ENCODE data around the gene AK1. TPM values are rescaled to one million over a fixed set of nuclear protein-coding genes. Genes with fewer than 3 reads are reported as not detected.

Gene AK1
- total and polyA plus RNA-seq, 2 experiments from 2014 or later: 16.2 to 35.5 TPM

DNA sequence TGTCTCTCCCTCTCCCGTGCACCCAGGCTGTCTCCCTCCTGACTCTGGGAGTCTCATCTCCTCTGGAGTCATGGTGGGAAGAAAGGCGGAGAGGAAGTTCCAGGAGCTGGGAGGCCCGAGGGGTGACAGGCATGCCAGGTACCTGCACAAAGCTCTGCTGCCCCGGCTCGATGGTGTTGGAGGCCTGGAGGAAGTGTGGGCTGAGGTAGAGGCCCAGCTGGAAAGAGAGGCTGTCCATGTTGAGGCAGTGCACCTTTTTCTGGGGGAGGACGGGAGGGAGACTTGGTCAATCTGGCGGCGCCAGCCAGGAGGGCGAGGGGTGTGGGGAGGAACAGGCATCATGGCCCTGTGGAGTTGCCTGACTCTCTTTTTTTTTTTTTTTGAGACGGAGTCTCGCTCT is 58.9 kb downstream of the AK1 start:
- Histone ChIP-seq H3K79me2 (replicated peaks; ENCODE audit: insufficient read depth) (no peaks in the 10 kb centered on the region), H4K20me1 (replicated peaks; ENCODE audit: insufficient read depth) (no peaks in the 10 kb centered on the region; the same call in 1 of the 2 replicates), H2AFZ (no peak overlapping the region), H3K27me3 (ENCODE audit: insufficient read depth) (no peaks in the 10 kb centered on the region), H3K4me1 (ENCODE audit: insufficient read depth) (no peaks in the 10 kb centered on the region), H3K27ac (ENCODE audit: low read depth) (no peak overlapping the region), H3K9me2 (ENCODE audit: insufficient read depth) (no peaks in the 10 kb centered on the region), H3F3A (replicated peaks; ENCODE audit: low read depth) (no peaks in the 10 kb centered on the region), H3K36me3 (ENCODE audit: insufficient read depth) (no peaks in the 10 kb centered on the region), H3K4me3 (no peak overlapping the region), H3K4me2 (no peak overlapping the region)
- no peaks in the 10 kb centered on the region for H3K4me1 Mint-ChIP-seq
- TF ChIP-seq POLR2AphosphoS5 (IDR thresholded peaks at IDR 0.05; ENCODE audit: low read depth) (no peak), ZNF331 (CRISPR knock-in tag; IDR thresholded peaks at IDR 0.05; ENCODE audit: low read depth) (no peak), JUNB (IDR thresholded peaks at IDR 0.05; ENCODE audit: unreplicated experiment) (no peak)
- H3K27ac Mint-ChIP-seq: no peak overlapping the region
- ATAC-seq (no peak), DNase-seq (ENCODE audit: low spot score) (no peak)
- peaks cover 14% of the 10 kb centered on the region; the same call in 2 of the 3 replicates for H3K36me3 Mint-ChIP-seq (ENCODE audit: low read depth)
- H3K4me3 Mint-ChIP-seq: no peak overlapping the region
- peaks cover 19% of the 10 kb centered on the region for H3K27me3 Mint-ChIP-seq (ENCODE audit: insufficient read depth, low read depth, poor library complexity)
- no peaks in the 10 kb centered on the region for H3K9me3 Mint-ChIP-seq

DNA sequence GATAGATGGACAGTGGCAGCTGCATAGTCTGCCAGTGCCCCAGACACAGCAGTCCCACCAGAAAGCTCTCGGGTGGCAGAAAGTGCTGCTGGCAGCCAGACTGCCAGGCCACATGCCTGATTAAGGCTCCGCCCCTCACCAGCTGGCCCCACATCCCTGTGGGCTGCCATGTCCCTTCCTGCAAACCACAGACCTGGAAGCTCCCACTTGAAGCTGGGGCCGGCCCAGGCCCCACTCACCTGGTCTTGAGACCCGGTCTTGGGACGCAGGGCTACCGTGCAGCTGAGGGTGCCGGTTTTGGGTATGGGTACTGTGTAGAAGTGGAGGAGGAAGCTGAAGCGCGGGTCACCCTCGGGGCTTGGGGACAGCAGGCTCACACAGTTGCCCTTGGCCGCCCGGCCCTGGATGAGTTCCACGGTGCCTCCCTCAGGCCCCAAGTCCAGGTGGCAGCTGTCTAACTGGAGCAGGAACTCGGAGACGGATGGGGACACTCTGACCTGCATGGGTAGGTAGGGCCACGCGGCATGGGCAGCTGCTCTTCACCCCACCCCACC is 59.5 kb downstream of the AK1 start:
- no peaks in the 10 kb centered on the region for H3K4me1 Mint-ChIP-seq
- H4K20me1 ChIP-seq (replicated peaks; ENCODE audit: insufficient read depth): no peaks in the 10 kb centered on the region; the same call in 1 of the 2 replicates
- H3K27ac ChIP-seq (ENCODE audit: low read depth): no peak overlapping the region
- H3K36me3 ChIP-seq (ENCODE audit: insufficient read depth): no peaks in the 10 kb centered on the region
- no peaks in the 10 kb centered on the region for H3K9me3 Mint-ChIP-seq
- H3K4me3 Mint-ChIP-seq: no peak overlapping the region; the same call in 2 of the 3 replicates
- TF ChIP-seq POLR2AphosphoS5 (IDR thresholded peaks at IDR 0.05; ENCODE audit: low read depth): no peak; the same call in 1 of the 2 replicates
- TF ChIP-seq, protein P1, sequence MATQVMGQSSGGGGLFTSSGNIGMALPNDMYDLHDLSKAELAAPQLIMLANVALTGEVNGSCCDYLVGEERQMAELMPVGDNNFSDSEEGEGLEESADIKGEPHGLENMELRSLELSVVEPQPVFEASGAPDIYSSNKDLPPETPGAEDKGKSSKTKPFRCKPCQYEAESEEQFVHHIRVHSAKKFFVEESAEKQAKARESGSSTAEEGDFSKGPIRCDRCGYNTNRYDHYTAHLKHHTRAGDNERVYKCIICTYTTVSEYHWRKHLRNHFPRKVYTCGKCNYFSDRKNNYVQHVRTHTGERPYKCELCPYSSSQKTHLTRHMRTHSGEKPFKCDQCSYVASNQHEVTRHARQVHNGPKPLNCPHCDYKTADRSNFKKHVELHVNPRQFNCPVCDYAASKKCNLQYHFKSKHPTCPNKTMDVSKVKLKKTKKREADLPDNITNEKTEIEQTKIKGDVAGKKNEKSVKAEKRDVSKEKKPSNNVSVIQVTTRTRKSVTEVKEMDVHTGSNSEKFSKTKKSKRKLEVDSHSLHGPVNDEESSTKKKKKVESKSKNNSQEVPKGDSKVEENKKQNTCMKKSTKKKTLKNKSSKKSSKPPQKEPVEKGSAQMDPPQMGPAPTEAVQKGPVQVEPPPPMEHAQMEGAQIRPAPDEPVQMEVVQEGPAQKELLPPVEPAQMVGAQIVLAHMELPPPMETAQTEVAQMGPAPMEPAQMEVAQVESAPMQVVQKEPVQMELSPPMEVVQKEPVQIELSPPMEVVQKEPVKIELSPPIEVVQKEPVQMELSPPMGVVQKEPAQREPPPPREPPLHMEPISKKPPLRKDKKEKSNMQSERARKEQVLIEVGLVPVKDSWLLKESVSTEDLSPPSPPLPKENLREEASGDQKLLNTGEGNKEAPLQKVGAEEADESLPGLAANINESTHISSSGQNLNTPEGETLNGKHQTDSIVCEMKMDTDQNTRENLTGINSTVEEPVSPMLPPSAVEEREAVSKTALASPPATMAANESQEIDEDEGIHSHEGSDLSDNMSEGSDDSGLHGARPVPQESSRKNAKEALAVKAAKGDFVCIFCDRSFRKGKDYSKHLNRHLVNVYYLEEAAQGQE (IDR thresholded peaks at IDR 0.05; ENCODE audit: unreplicated experiment): no peak
- ATAC-seq (no peak), DNase-seq (ENCODE audit: low spot score) (no peak)
- no peak overlapping the region for H3K4me2 ChIP-seq
- H3K27me3 Mint-ChIP-seq (ENCODE audit: insufficient read depth, low read depth, poor library complexity): peaks cover 19% of the 10 kb centered on the region
- no peak overlapping the region for H3K4me3 ChIP-seq
- no peaks in the 10 kb centered on the region for H3F3A ChIP-seq (replicated peaks; ENCODE audit: low read depth)
- H3K36me3 Mint-ChIP-seq (ENCODE audit: low read depth): peaks cover 20% of the 10 kb centered on the region
- no peaks in the 10 kb centered on the region for H3K79me2 ChIP-seq (replicated peaks; ENCODE audit: insufficient read depth)
- no peaks in the 10 kb centered on the region for H3K9me2 ChIP-seq (ENCODE audit: insufficient read depth)
- no peak overlapping the region for H2AFZ ChIP-seq
- no peaks in the 10 kb centered on the region for H3K27me3 ChIP-seq (ENCODE audit: insufficient read depth)
- no peak overlapping the region for H3K27ac Mint-ChIP-seq
- no peaks in the 10 kb centered on the region for H3K4me1 ChIP-seq (ENCODE audit: insufficient read depth)

DNA sequence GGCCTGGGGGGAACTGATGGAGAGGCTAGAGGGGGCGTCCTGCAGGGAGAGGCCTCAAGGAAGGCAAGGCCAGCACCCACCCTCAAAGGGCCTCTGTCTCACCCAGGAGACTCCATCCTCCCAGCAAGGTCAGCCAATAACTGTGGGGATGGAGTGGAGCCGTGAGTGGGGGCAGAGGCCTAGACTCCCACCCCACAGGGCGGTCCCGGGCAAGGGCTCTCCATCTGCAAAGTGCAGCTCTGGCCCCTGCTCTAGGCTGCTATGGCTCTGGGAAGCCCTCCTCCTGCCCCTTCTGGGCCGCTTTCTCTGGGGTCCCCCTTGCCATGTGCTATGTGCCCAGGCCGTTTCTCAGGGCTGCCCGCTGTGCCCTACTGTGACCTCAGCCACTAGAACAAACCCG is 60.7 kb downstream of the AK1 start:
- Histone ChIP-seq H3K27ac (ENCODE audit: low read depth) (no peak overlapping the region), H3F3A (replicated peaks; ENCODE audit: low read depth) (no peaks in the 10 kb centered on the region; the same call in 1 of the 2 replicates), H3K9me2 (ENCODE audit: insufficient read depth) (no peaks in the 10 kb centered on the region), H3K27me3 (ENCODE audit: insufficient read depth) (no peaks in the 10 kb centered on the region), H3K4me2 (no peak overlapping the region), H3K4me1 (ENCODE audit: insufficient read depth) (no peaks in the 10 kb centered on the region), H2AFZ (no peak overlapping the region), H3K4me3 (no peak overlapping the region), H4K20me1 (replicated peaks; ENCODE audit: insufficient read depth) (no peaks in the 10 kb centered on the region; the same call in 1 of the 2 replicates), H3K36me3 (ENCODE audit: insufficient read depth) (peaks cover 5% of the 10 kb centered on the region), H3K79me2 (replicated peaks; ENCODE audit: insufficient read depth) (no peaks in the 10 kb centered on the region)
- no peaks in the 10 kb centered on the region for H3K9me3 Mint-ChIP-seq
- H3K27me3 Mint-ChIP-seq (ENCODE audit: insufficient read depth, low read depth, poor library complexity): peaks cover 19% of the 10 kb centered on the region
- DNase-seq (ENCODE audit: low spot score): no peak
- H3K36me3 Mint-ChIP-seq (ENCODE audit: low read depth): peaks cover 29% of the 10 kb centered on the region
- H3K27ac Mint-ChIP-seq: no peak overlapping the region
- TF ChIP-seq, protein P1 (IDR thresholded peaks at IDR 0.05; ENCODE audit: unreplicated experiment): no peak
- no peak for TF ChIP-seq ZNF331 (CRISPR knock-in tag; IDR thresholded peaks at IDR 0.05; ENCODE audit: low read depth)
- no peak; the same call in 1 of the 2 replicates for TF ChIP-seq POLR2AphosphoS5 (IDR thresholded peaks at IDR 0.05; ENCODE audit: low read depth)
- TF ChIP-seq NANOG (IDR thresholded peaks at IDR 0.05; ENCODE audit: borderline replicate concordance): no peak
- TF ChIP-seq EZH2phosphoT487 (IDR thresholded peaks at IDR 0.05; ENCODE audit: unreplicated experiment): no peak
- TF ChIP-seq ZNF114 (CRISPR knock-in tag; IDR thresholded peaks at IDR 0.05): no peak
- ATAC-seq: no peak
- no peak overlapping the region for H3K4me3 Mint-ChIP-seq
- no peaks in the 10 kb centered on the region for H3K4me1 Mint-ChIP-seq

Measured in GM23338 (cell line).